GM12801 (cell line): ENCODE results near the gene IQGAP3.

Experiments used
- CTCF ChIP-seq: IDR thresholded peaks from one replicate; pipeline ENCODE4 v1.5.1; 2011; ENCODE audit warnings: control low read depth; ENCODE audit not compliant: insufficient read length; ENCODE audit errors: extremely low read depth

Gene IQGAP3

GRCh38 chr1:156598125-156598524 lies 25.8 kb upstream of the IQGAP3 start:
- TF ChIP-seq CTCF, result no peak

- TF ChIP-seq CTCF, result no peak
These were observed 24.1 kb upstream of the IQGAP3 start for GRCh38 chr1:156596426-156596825.

- TF ChIP-seq CTCF, result no peak
These were observed 22.7 kb upstream of the IQGAP3 start for GRCh38 chr1:156595016-156595415.

- TF ChIP-seq CTCF, result no peak
These were observed 21.8 kb upstream of the IQGAP3 start for GRCh38 chr1:156594190-156594589.

GRCh38 chr1:156593661-156593989 lies 21.3 kb upstream of the IQGAP3 start:
- no peak for TF ChIP-seq CTCF

GRCh38 chr1:156592910-156593660 lies 20.7 kb upstream of the IQGAP3 start:
- TF ChIP-seq CTCF, result no peak

GRCh38 chr1:156592158-156592909 lies 20.0 kb upstream of the IQGAP3 start:
- TF ChIP-seq CTCF, result no peak
